Prostate gland (tissue), 2 donors: ENCODE data around the gene TRDMT1. TPM values are rescaled to one million over a fixed set of nuclear protein-coding genes. Genes with fewer than 3 reads are reported as not detected.

Experiments used
- DNase-seq: peaks from one replicate; pipeline ENCODE4 v3.0.0-alpha.2; 2019; ENCODE audit warnings: low spot score
- H3K27ac ChIP-seq, 2 donors: fragments of 200-600 bp; sonication (generic); 2 replicates each; pipeline ENCODE4 v1.5.1; 2017 to 2019
- H3K27me3 ChIP-seq: fragments of 200-600 bp; sonication (generic); replicated peaks from 2 replicates; pipeline ENCODE4 v1.5.1; 2019; ENCODE audit not compliant: insufficient read depth
- H3K36me3 ChIP-seq, 2 donors: fragments of 200-600 bp; sonication (generic); 1 replicate in 1 of 2; 2 replicates in 1 of 2; pipeline versions ENCODE4 v1.5.1 to v1.8.1; 2017 to 2019
- H3K4me1 ChIP-seq: fragments of 200-600 bp; sonication (generic); replicated peaks from 2 replicates; pipeline ENCODE4 v1.5.1; 2019
- H3K4me3 ChIP-seq, 2 donors: fragments of 200-600 bp; sonication (generic); 2 replicates each; pipeline ENCODE4 v1.5.1; 2017 to 2019
- H3K9me3 ChIP-seq: fragments of 200-600 bp; sonication (generic); 2 replicates; pipeline ENCODE4 v1.5.1; 2017
- CTCF ChIP-seq, 4 experiments: fragments of 200-600 bp in 2 of 4; fragments of 450-650 bp in 2 of 4; sonication (generic) in 2 of 4; IDR thresholded peaks; 1 replicate in 3 of 4; 2 replicates in 1 of 4; pipeline ENCODE4 v1.5.1; 2016 to 2019; ENCODE audit warnings: antibody characterized with exemption in 4 of 4, mild to moderate bottlenecking in 2 of 4, moderate library complexity in 2 of 4
- POLR2A ChIP-seq: fragments of 450-650 bp; IDR thresholded peaks from one replicate; pipeline ENCODE4 v1.6.1; 2016; ENCODE audit warnings: antibody characterized with exemption, mild to moderate bottlenecking
- POLR2AphosphoS5 ChIP-seq: sonication (generic); formaldehyde crosslinking; IDR thresholded peaks from one replicate; pipeline ENCODE4 v1.6.1; 2017; ENCODE audit warnings: antibody characterized with exemption
- WGBS: methylation state at CpG from one replicate; pipeline ENCODE4 v1.1.5; 2018; 5-methylcytosine and 5-hydroxymethylcytosine counted together
- intact Hi-C: fragments of 100-400 bp; cut with DNase I; formaldehyde crosslinking; loops from one replicate; pipeline ENCODE4 v1.14.2; 2022
- total RNA-seq, 2 donors: library from RNA; depleted of rRNA; stranded (reverse); fragments of >200 nt; gene quantifications; one replicate each; pipeline ENCODE4 v1.1.0, GENCODE V29; 2016

Gene TRDMT1
- total RNA-seq, 2 donors from 2014 or later = 6.5 to 9.9 TPM

GRCh38 chr10:17203416-17203815, 1.9 kb upstream of the TRDMT1 start:
- Histone ChIP-seq H3K27me3 (no peaks in the 10 kb centered on the region), H3K4me1 (no peaks in the 10 kb centered on the region), H3K9me3 (no peaks in the 10 kb centered on the region), H3K4me3 (no peak overlapping the region), H3K36me3 (no peaks in the 10 kb centered on the region), H3K27ac (no peak overlapping the region)
- DNase-seq = no peak
- TF ChIP-seq CTCF (IDR thresholded peaks at IDR 0.05) = no peak
- no peak for TF ChIP-seq POLR2A
- no peak for TF ChIP-seq POLR2AphosphoS5
- intact Hi-C loops = no loop called here
- 41% methylated on average over 3 of the region's 3 CpGs for WGBS

GRCh38 chr10:17202999-17203398, 1.5 kb upstream of the TRDMT1 start:
- H3K36me3 ChIP-seq = no peaks in the 10 kb centered on the region
- H3K27ac ChIP-seq = no peak overlapping the region
- H3K9me3 ChIP-seq = no peaks in the 10 kb centered on the region
- WGBS = 77% methylated on average over 4 of the region's 4 CpGs
- no peaks in the 10 kb centered on the region for H3K4me1 ChIP-seq
- no peak overlapping the region for H3K4me3 ChIP-seq
- no peak for TF ChIP-seq CTCF (IDR thresholded peaks at IDR 0.05)
- TF ChIP-seq POLR2A = no peak
- TF ChIP-seq POLR2AphosphoS5 = no peak
- intact Hi-C loops = no loop called here
- no peaks in the 10 kb centered on the region for H3K27me3 ChIP-seq
- DNase-seq = no peak

GRCh38 chr10:17202506-17202905, 1.0 kb upstream of the TRDMT1 start:
- no peak overlapping the region for H3K27ac ChIP-seq
- no peaks in the 10 kb centered on the region for H3K4me1 ChIP-seq
- 99% methylated on average over 2 of the region's 2 CpGs for WGBS
- no peaks in the 10 kb centered on the region for H3K36me3 ChIP-seq
- intact Hi-C loops = no loop called here
- H3K9me3 ChIP-seq = no peaks in the 10 kb centered on the region
- DNase-seq = no peak
- no peak overlapping the region for H3K4me3 ChIP-seq
- H3K27me3 ChIP-seq = no peaks in the 10 kb centered on the region
- no peak for TF ChIP-seq CTCF (IDR thresholded peaks at IDR 0.05)
- no peak for TF ChIP-seq POLR2AphosphoS5
- TF ChIP-seq POLR2A = no peak

- H3K27ac ChIP-seq = peak overlapping the region; percentile 88 to 89
- no peak for DNase-seq
- H3K4me3 ChIP-seq = peak overlapping the region; percentile 66 to 70
- no peaks in the 10 kb centered on the region for H3K9me3 ChIP-seq
- H3K27me3 ChIP-seq = no peaks in the 10 kb centered on the region
- TF ChIP-seq POLR2A (no peak), CTCF (IDR thresholded peaks at IDR 0.05) (no peak), POLR2AphosphoS5 (no peak)
- 20% methylated on average over 3 of the region's 3 CpGs for WGBS
- no peaks in the 10 kb centered on the region for H3K4me1 ChIP-seq
- no peaks in the 10 kb centered on the region for H3K36me3 ChIP-seq
- intact Hi-C loops = loop anchor here (1.0 kb wide), 1 partner anchor 27 kb away; the partner anchor contains the start of gene VIM
Measured at GRCh38 chr10:17201794-17202116, 283 bp upstream of the TRDMT1 start.

- H3K9me3 ChIP-seq = no peaks in the 10 kb centered on the region
- intact Hi-C loops = no loop called here
- peak overlapping the region; percentile 88 to 89 for H3K27ac ChIP-seq
- no peaks in the 10 kb centered on the region for H3K27me3 ChIP-seq
- DNase-seq = no peak
- H3K36me3 ChIP-seq = no peaks in the 10 kb centered on the region
- H3K4me1 ChIP-seq = no peaks in the 10 kb centered on the region
- 9% methylated on average over 10 of the region's 10 CpGs for WGBS
- no peak for TF ChIP-seq POLR2A
- peak in 1 of 4 experiments; percentile 6 for TF ChIP-seq CTCF (IDR thresholded peaks at IDR 0.05)
- no peak for TF ChIP-seq POLR2AphosphoS5
- peak overlapping the region; percentile 66 to 70 for H3K4me3 ChIP-seq
Measured at GRCh38 chr10:17200001-17200911, 1.2 kb downstream of the TRDMT1 start.
